NAMALWA (cell line): Measurements from ENCODE around the gene SCML1.

ENCODE experiments used
- DNase-seq: peaks from one replicate; pipeline ENCODE4 v3.0.0-alpha.2; 2015; ENCODE audit warnings: low spot score

The SCML1 gene

DNA sequence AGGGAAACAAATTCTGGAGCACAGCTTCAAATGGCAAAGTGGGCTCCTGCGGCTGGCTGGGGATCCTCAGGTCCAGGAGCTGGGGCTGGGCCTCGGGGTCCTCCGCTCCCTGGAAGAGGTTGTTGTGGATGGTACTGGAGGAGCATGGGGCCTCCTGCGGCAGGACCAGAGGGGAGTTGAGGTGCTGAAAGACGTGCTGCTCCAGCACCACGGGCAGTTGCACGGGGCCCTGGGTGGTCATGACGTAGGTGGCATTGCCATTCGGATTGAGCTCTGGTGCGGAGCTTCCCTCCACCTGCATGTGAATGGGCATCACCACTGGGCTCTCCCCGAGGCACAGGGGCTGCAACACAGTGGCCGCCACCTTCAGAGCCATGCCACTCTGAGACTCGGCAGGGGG lies 64.1 kb downstream of the SCML1 start:
- no peak for DNase-seq

DNA sequence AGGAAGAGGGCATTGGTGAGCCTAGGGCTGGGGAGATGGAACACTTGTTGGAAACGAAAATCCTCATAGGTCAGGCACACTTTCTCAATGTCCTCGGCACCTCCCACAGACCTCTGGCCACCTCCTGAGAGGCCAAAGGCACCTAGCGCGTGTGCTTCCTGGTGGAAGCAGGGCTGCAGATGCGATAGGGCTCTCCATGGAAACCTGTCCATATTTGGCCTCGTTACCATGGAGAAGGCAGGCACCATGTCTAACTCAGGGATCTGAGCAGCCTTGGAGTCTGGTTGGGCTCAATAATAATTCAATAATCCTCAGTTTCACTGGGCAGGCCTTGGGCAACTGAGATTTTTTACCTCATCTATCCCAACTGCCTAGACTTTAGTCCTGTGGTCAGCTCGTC lies 65.5 kb downstream of the SCML1 start:
- no peak for DNase-seq

DNA sequence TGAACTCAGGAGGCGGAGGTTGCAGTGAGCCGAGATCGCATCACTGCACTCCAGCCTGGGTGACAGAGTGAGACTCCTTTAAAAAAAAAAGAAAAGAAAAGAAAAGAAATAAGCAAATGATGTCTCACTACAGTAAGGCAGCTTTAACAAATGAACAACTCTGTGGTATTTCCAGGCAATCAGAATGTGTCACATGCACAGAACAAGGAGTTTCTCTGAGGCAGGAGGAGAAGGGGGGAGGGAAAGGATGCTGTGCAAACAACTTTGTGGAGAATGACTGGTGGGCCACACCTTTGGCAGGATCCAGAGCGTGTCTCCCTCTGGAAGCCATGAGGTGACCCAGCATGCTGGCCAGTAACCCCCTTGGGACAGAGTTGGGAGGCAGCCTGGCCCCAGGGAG lies 66.2 kb downstream of the SCML1 start:
- DNase-seq: no peak
